ENCODE results near the gene NRCAM.

NRCAM gene

GRCh38 chr7:108104324-108104723, 351.9 kb downstream of the NRCAM start:
- no peaks in the 10 kb centered on the region for H3K4me1 ChIP-seq (ENCODE audit: insufficient read depth, poor library complexity, severe bottlenecking)
- no peak overlapping the region for H3K4me3 ChIP-seq (ENCODE audit: severe bottlenecking)
- TF ChIP-seq CTCF (IDR thresholded peaks at IDR 0.05; ENCODE audit: poor library complexity, severe bottlenecking), result no peak
- no peak overlapping the region for H3K27ac ChIP-seq (ENCODE audit: poor library complexity, severe bottlenecking)
- H3K36me3 ChIP-seq (ENCODE audit: low read depth), result no peaks in the 10 kb centered on the region
- H3K9me3 ChIP-seq (ENCODE audit: severe bottlenecking), result peaks cover 3% of the 10 kb centered on the region
- no peak for DNase-seq (ENCODE audit: low spot score)
- ATAC-seq (ENCODE audit: low read depth), result no peak
- no peaks in the 10 kb centered on the region for H3K27me3 ChIP-seq (ENCODE audit: insufficient read depth, poor library complexity, severe bottlenecking)

- Histone ChIP-seq H3K36me3 (ENCODE audit: low read depth) (no peaks in the 10 kb centered on the region), H3K4me1 (ENCODE audit: insufficient read depth, poor library complexity, severe bottlenecking) (no peaks in the 10 kb centered on the region), H3K27ac (ENCODE audit: poor library complexity, severe bottlenecking) (no peak overlapping the region), H3K27me3 (ENCODE audit: insufficient read depth, poor library complexity, severe bottlenecking) (no peaks in the 10 kb centered on the region), H3K9me3 (ENCODE audit: severe bottlenecking) (peaks cover 3% of the 10 kb centered on the region), H3K4me3 (ENCODE audit: severe bottlenecking) (no peak overlapping the region)
- ATAC-seq (ENCODE audit: low read depth) (no peak), DNase-seq (ENCODE audit: low spot score) (no peak)
- TF ChIP-seq CTCF (IDR thresholded peaks at IDR 0.05; ENCODE audit: poor library complexity, severe bottlenecking), result no peak
Observed at GRCh38 chr7:108103558-108104298, 352.5 kb downstream of the NRCAM start.

GRCh38 chr7:108102671-108103312, 353.4 kb downstream of the NRCAM start:
- Histone ChIP-seq H3K36me3 (ENCODE audit: low read depth) (no peaks in the 10 kb centered on the region), H3K27ac (ENCODE audit: poor library complexity, severe bottlenecking) (no peak overlapping the region), H3K4me1 (ENCODE audit: insufficient read depth, poor library complexity, severe bottlenecking) (no peaks in the 10 kb centered on the region), H3K4me3 (ENCODE audit: severe bottlenecking) (no peak overlapping the region), H3K27me3 (ENCODE audit: insufficient read depth, poor library complexity, severe bottlenecking) (no peaks in the 10 kb centered on the region), H3K9me3 (ENCODE audit: severe bottlenecking) (peaks cover 3% of the 10 kb centered on the region)
- no peak for TF ChIP-seq CTCF (IDR thresholded peaks at IDR 0.05; ENCODE audit: poor library complexity, severe bottlenecking)
- ATAC-seq (ENCODE audit: low read depth), result no peak
- DNase-seq (ENCODE audit: low spot score), result no peak

- ATAC-seq (ENCODE audit: low read depth) (no peak), DNase-seq (ENCODE audit: low spot score) (no peak)
- Histone ChIP-seq H3K4me1 (ENCODE audit: insufficient read depth, poor library complexity, severe bottlenecking) (no peaks in the 10 kb centered on the region), H3K4me3 (ENCODE audit: severe bottlenecking) (no peak overlapping the region), H3K9me3 (ENCODE audit: severe bottlenecking) (peaks cover 3% of the 10 kb centered on the region), H3K27me3 (ENCODE audit: insufficient read depth, poor library complexity, severe bottlenecking) (no peaks in the 10 kb centered on the region), H3K36me3 (ENCODE audit: low read depth) (no peaks in the 10 kb centered on the region), H3K27ac (ENCODE audit: poor library complexity, severe bottlenecking) (no peak overlapping the region)
- no peak for TF ChIP-seq CTCF (IDR thresholded peaks at IDR 0.05; ENCODE audit: poor library complexity, severe bottlenecking)
Observed at GRCh38 chr7:108101759-108102158, 354.5 kb downstream of the NRCAM start.

- TF ChIP-seq CTCF (IDR thresholded peaks at IDR 0.05; ENCODE audit: poor library complexity, severe bottlenecking), result no peak
- no peaks in the 10 kb centered on the region for H3K36me3 ChIP-seq (ENCODE audit: low read depth)
- H3K4me3 ChIP-seq (ENCODE audit: severe bottlenecking), result no peak overlapping the region
- H3K4me1 ChIP-seq (ENCODE audit: insufficient read depth, poor library complexity, severe bottlenecking), result peaks cover 4% of the 10 kb centered on the region
- ATAC-seq (ENCODE audit: low read depth) (no peak), DNase-seq (ENCODE audit: low spot score) (no peak)
- H3K27me3 ChIP-seq (ENCODE audit: insufficient read depth, poor library complexity, severe bottlenecking), result no peaks in the 10 kb centered on the region
- peaks cover 3% of the 10 kb centered on the region for H3K9me3 ChIP-seq (ENCODE audit: severe bottlenecking)
- H3K27ac ChIP-seq (ENCODE audit: poor library complexity, severe bottlenecking), result no peak overlapping the region
Observed at GRCh38 chr7:108099713-108100112, 356.5 kb downstream of the NRCAM start.

All from RWPE2 (cell line).